Stimulated activated CD4-positive, alpha-beta T cell treated with anti-CD3 and anti-CD28 coated beads, Interleukin-15, amount 100 ng/mL, for 48 hours (primary cell): ENCODE results near the gene ALKBH3.

Experiments used
- DNase-seq, 2 donors: peaks; one replicate each; pipeline ENCODE4 v3.0.0-alpha.2; 2020; ENCODE audit warnings: low read depth in 2 of 2

ALKBH3 gene

DNA sequence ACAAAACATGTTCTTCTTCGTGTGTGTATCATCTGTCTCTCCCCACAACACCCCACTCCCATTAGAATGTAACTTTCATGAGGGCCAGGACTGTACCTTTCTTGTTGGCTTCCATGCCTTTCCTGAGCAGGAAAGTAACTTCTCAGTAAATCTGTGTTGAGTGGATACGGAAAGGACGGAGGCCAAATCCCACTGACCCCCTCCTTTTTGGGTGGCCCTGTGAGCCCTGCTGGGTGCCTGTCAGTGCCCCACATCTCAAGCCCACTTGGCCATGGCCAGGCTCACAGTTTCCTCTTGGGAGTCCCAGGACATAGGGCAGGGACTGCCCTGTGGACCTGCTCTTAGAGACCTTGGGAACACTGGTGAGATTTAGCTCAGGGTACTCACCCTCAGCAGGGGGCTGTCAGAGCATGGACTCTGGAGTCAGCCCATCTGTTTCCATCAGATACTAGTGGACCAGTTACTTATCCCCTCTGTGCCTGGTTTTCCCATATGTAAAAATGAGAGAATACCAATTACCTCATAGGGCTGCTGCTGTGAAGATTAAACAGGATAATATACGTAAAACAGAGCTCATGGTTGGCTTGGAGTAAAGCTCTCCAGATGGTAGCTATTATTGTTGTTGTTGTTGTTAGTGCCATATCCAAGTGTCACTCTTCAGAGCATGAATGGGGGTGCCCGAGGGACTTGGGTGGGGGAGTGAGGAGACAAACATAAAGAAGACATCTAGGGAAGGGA is 60.8 kb downstream of the ALKBH3 start:
- DNase-seq = no peak

DNA sequence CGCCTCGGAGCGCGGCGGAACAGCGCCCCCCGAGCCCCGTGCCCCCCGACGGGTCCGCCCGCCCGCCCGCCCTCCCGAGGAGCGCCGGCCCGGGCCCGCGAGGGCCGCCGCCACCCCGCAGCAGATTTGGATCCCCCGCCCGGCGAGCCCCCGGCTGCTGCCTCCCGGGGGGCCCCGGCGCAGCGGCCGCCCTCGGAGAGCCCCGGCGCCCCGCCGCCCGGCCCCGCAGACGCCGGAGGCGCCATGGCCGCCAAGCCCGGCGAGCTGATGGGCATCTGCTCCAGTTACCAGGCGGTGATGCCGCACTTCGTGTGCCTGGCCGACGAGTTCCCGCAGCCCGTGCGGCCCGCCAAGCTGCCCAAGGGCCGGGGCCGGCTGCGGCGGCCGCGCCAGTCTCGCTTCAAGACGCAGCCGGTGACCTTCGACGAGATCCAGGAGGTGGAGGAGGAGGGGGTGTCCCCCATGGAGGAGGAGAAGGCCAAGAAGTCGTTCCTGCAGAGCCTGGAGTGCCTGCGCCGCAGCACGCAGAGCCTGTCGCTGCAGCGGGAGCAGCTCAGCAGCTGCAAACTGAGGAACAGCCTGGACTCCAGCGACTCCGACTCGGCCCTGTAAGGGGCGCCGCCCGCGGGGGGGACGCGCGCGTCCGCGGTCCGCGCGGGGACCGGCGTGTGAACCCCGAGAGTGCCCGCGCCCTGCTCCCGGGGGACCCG is 62.2 kb downstream of the ALKBH3 start:
- DNase-seq = no peak

DNA sequence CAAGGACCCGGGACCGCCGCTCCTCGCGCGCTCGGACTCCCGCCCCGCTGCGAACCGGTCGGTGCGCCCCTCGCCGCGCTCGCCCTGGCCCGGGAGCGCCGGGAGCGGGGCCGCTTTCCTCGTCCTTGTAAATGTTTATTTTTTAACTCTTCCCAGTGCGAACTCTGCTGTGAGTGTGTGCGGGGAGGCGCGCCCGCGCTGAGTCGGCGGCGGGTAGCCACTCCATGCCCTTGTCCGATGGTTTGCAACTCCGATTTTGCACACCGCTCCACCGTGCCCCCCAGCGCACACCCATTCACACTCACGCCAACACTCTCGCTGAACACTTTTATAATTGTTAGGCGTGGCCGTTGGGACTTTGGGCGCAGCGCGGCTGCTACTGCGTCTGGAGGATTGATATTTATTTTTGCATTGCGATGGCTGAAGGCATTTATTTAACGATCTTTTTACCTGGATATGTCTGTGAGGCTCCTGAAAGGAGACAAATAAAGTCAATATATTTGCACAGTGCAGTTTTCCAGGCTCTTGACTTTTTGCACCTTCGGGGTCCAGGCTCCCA is 62.8 kb downstream of the ALKBH3 start:
- no peak for DNase-seq

DNA sequence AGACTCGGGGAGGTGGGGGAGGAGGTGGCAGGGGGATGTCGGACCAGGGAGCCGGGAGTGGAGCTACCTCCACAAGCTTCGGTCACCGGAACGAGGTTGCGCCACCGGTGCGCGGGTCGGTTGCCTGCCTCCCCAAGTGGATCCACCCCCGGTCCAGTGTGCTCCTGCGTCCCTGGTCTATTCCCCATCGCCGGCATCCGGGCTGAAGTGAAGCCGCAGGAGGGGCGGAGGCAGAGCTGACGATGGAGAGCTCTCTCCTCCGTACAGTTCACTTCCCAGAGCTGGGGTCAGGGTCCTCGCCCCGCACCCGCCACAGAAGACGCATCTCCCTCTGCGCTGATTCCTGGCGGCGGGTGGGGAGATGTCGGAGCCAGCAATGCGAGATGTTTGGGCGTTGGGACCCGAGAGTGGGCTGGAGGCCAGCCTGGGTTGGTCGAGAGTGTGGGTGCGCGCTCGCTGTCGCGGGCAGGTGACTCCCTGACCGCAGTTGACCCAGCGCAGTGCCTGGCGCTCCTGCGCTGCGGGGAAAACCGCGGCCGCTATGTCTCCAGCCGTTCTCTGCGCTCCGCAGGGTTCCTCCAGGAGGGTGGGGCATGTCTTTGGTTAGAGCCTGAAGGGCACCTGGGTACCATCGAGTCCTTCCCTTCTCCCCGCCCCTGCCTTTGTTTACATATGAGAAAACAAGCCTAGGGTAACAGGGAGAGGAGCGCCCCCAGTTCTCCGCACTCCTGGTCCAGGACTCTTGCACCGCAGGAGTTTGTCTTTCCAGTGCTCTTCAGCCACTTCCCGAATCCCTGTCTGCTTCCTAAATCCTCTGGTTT is 63.5 kb downstream of the ALKBH3 start:
- DNase-seq = no peak

DNA sequence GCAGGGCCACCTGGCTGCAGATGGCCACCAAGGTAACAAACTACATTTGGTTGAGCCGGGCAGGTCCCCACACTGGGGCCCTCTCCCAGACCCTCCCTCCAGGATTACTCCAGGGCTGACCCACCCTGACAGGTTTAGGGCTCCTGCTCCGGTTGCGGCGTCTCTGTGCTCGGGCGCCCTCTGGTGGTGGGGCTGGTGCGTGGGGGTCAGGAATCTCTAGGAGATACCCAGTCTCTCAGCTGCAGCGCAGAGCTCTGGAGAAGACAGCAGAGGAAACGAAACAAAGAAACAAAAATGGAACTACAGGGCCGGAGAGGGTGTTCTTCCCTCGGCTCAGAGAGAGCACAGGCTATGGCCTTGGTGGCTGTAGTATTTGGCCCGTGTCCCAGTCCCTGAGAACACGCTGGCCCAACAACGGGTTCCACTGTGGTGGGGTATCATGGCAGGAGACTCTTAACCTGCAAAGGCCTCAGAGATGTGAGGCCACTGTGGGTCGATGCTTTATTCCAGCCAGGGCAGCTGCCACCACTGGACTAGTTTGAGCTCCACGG is 64.2 kb downstream of the ALKBH3 start:
- DNase-seq = peak; percentile 40 to 66

DNA sequence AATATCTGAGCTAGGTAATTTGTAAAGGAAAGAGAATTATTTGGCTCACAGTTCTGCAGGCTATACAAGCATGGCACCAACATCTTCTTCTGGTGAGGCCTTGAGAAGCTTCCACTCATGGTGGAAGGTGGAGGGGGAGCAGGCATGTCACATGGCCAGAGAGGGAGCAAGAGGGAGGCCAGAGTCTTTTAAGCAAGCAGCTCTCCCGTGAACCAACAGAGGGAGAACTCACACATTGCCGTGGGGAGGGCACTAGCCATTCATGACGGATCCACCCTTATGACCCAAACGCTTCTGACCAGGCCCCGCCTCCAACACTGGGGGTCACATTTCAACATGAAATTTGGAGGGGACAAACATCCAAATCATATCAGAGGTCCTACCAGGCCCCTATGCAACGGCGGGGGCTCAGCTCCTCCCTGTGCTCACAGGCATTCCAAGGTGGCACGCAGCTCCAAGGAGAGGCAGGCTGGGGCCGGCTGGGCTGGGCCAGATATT is 66.4 kb downstream of the ALKBH3 start:
- DNase-seq = no peak

DNA sequence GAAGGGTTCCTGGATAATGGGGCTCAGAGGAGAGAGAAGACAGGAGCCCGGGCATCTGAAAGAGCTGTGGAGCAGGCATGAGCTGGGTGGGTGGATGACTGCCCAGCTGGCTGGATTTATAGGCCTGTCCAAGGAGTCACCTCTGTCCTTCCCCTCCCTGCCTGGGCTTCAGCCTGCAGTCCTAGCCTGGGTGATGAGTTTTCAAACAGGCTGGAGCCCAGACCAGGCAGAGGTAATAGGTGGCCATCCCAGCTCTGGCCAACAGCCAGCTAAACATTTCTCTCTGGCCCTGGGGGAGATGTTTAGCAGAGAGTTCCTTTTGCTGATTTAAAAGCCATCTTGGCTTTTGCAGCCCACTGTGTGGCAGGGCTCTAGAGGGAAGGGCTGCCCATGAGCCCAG is 67.2 kb downstream of the ALKBH3 start:
- DNase-seq = no peak

DNA sequence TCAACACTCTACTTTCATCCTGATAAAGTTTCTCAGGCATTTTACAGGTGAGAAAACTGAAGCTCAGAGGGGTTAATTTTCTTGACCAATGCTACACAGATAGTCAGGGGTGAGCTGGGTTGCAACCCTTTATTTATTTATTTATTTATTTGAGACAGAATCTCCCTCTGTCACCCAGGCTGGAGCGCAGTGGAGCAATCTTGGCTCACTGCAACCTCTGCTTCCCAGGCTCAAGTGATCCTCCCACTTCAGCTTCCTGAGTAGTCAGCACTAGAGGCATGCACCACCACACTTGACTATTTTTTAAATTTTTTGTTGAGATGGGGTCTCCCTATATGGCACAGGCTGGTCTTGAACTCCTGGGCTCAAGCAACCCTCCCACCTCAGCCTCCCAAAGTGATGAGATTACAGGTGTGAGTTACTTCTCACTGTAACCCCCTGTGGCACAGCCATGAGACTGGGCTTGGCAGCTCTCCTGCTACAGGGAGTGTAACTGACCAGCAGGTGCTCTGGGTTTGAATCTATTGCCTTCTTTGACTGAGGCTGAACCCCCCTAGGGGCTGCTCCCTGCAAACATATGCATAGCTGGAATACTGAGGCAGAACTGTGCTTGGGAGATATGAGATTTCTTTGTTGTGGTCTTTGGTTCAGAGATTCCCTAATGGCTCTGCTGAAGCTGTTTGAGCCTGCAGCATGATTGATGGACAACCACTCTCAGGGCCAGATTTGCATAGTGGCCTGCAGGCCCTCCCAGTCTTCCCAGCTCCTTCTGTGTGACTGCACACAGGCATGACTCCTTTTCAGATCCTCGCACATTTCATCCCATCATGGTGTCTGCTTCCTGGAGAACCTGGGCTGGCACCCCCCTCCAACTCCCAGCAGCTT is 68.0 kb downstream of the ALKBH3 start:
- DNase-seq = no peak

DNA sequence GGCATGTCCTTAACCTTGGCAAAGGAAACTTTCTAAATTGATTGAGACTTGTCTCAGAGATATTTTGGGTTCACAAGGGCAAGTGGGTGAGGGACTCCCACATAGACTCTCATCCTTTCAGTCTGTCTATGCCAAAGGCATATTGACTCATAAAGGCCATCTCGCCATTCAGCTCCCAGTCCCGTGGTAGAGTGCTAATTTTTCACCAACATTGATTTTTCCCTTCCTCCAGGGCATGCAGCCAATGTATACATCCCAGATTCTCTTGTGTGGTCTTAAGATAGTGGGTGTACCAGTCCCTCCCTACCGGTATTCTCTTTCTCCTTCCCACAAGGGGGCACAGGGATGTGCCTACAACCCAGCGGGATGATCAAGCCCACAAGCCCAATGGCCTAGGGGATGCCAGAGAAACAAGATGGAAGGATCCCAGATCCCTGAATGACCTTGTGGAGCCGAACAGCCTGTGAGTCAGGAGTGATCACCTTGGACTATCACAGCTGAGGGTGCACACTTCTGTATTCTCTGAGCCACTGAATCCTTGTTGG is 69.8 kb downstream of the ALKBH3 start:
- no peak for DNase-seq

DNA sequence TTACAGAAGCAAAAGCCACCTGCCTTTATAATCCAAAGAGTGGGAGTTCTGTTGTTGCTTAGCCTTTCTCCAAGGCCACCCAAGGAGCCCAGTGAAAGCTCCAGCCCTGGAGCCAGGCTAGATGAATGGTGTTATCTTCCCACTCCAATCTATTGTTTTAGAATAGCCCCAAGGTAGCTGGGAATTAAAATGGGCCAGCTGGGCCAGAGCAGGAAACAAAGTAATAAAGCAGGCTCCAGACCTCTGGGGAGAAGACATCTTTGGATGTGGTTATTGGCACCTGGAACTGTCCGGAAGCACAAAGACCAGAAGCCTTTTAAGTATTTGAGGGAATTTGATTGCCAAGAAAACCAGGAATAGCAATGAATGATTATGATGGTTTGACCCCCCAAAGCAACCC is 70.6 kb downstream of the ALKBH3 start:
- DNase-seq = no peak

DNA sequence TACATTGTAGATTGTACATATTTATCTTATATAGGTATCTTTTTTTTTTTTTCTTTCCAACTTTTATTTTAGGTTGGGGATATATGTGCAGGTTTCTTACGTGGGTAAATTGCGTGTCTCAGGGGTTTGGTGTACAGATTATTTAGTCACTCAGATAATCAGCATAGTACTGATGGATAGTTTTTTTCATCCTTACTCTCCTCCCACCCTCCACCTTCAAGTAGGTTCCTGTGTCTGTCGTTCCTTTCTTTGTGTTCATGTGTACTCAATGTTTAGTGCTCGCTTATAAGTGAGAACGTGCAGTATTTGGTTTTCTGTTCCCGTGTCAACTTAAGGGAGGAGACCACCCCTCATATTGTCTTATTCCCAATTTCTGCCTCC is 71.4 kb downstream of the ALKBH3 start:
- no peak for DNase-seq

DNA sequence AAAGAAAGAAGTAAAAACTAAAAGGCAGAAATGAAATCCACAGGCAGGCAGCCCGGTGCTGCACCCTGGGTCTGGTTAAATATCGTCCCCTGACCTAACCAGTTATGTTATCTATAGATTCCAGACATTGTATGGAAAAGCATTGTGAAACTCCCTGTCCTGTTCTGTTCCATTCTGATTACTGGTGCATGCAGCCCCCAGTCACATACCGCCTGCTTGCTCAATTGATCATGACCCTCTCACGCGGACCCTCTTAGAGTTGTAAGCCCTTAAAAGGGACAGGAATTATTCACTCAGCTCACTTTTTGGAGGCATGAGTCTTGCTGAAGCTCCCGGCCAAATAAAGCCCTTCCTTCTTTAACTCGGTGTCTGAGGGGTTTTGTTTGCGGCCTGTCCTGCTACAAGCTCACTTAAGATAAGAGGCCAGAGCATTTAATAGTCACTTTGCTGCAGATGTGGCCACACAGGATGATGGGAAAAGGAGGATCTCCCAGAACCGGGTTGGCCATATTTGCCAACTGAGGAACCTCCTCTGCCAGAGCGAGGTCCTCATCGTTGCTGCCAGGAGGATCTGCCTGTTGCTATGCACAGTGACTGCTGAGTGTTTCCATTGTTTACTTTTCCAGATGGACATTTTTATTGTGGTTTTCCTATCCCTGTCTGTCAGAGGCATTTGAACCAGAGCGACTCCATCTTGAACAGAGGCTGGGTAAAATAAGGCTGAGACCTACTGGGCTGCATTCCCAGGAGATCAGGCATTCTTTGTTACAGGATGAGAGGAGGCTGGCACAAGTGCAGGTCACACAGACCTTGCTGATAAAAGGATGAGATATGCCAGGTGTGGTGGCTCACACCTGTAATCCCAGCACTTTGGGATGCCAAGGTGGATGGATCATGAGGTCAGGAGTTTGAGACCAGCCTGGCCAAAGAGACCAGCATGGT is 72.0 kb downstream of the ALKBH3 start:
- DNase-seq = no peak

DNA sequence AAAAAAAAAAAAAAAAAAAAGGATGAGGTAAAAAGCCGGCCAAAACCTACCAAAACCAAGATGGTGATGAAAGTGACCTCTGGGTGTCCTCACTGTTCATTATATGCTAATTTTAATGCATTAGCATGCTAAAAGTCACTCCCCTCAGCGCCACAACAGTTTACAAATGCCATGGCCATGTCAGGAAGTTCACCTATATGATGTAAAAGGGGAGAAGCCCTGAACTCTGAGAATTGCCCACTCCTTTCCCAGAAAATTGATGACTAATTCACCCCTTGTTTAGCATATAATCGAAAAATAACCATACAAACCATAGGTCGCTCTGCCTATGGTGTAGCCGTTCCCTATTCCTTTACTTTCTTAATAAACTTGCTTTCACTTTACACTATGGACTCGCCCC is 72.9 kb downstream of the ALKBH3 start:
- DNase-seq = no peak

DNA sequence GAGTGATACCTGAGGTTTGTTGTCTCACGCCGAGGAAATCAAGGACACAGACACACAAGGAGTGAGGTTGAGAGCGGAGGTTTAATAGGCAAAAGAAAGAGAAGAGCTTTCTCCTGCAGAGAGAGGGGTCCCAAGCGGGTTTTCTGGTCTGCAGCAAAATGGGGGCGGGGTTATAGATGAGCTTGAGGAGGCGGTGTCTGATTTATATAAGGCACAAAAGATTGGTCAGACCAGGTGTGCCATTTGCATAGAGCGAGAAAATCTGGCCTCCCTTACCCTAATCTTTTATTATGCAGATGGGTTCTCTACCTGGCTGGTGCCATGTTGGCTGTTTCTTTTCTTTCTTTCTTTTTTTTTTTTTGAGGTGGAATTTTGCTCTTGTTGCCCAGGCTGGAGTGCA is 73.6 kb downstream of the ALKBH3 start:
- no peak for DNase-seq

DNA sequence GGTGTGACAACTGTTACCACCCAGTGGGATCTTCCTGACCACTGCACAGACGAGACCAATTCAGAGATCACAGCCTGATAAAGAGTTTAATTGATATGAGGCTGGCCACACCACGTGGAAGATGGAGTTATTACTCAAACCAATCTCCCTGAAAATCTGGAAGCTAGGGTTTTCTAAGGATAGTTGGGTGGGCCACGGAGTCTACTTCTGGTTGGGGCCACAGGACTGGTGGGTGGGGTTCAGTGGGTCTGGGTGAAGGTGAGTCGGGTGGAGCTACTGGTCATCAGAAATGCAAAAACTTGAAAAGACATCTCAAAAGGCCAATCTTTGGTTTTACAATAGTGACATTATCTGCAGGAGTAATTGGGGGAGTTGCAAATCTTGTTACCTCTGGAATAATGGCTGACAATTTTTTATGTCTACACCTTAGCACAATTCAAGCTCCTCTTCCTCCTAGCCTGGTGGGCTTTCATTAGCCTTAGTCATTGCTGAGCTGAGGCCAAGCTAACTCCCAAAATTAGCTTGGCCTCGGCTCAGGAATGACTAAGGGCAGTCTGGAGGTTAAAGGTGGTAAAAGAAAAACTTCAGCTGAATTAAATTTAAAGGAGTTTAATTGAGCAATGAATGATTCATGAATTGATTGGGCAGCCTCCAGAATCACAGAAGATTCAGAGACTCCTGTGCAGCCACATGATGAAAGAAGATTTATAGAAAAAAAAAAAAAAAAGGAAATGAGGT is 74.9 kb downstream of the ALKBH3 start:
- DNase-seq = no peak

DNA sequence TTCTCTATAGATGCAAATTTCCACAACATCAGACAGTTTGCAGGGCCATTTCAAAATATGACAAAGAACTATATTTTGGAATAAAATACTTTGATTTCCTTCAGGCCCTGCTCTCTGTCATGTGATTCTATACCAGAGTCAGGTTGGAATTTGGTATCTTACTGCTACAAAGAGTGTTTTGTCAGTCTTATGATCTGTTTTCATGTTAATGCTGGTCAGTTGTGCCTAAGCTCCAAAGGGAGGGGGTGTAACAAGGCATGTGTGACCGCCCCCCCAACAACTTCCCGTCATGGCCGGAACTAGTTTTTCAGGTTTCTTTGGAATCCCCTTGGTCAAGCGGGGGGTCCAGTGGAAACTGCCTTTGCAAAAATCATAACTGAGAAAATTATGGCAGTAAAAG is 76.9 kb downstream of the ALKBH3 start:
- DNase-seq = no peak

DNA sequence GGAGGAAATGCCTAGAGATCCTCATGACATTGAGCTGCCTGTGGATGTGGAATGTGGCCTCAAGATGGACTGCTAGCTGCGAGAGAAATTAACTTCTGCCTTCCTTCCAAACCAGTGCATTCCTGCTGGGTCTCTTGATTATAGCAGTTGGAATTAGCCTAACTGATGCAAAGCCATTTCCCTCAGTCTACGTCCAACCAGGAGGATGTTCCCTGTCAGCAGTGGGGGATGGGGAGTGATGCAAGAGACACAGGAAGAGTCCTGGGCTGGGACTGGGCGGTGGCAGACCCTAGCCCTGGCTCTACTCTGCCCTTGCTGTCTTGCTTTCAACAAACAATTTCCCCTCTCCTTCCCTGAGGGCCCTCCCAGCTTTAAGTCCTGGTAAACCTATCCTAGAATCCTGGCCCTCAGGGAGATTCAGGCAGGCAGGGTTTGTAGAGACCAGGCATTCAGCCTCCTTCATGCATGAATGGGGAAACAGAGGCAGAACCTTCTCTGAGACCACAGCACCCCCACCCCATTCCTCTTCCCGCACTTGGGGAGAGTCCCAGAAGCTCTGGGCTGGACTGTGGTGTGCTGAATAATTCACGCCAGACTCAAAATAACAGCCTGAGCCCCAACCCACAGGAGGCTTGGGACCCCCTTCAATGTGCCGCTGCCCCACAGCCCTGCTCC is 78.8 kb downstream of the ALKBH3 start:
- no peak for DNase-seq
